H9 (cell line): ENCODE data around the gene CETP. TPM values are rescaled to one million over a fixed set of nuclear protein-coding genes. Genes with fewer than 3 reads are reported as not detected.

ENCODE experiments used
- DNase-seq: peaks from one replicate; pipeline ENCODE4 v3.0.0-alpha.2; 2017
- H2AFZ ChIP-seq: one replicate; pipeline ENCODE4 v1.6.1; 2013; ENCODE audit warnings: mild to moderate bottlenecking, low read length, control low read depth, moderate library complexity
- H2AK5ac ChIP-seq: 2 replicates; pipeline ENCODE4 v1.6.1; 2013; ENCODE audit warnings: low read length, control low read depth, mixed read lengths; ENCODE audit not compliant: insufficient read length
- H2BK120ac ChIP-seq: one replicate; pipeline ENCODE4 v1.6.1; 2013; ENCODE audit warnings: low read depth, mild to moderate bottlenecking, low read length, control low read depth, inconsistent platforms; ENCODE audit not compliant: poor library complexity, severe bottlenecking
- H2BK12ac ChIP-seq: 2 replicates; pipeline ENCODE4 v1.6.1; 2013; ENCODE audit warnings: low read length, control low read depth, mixed read lengths, low read depth; ENCODE audit not compliant: insufficient read length
- H2BK15ac ChIP-seq: 2 replicates; pipeline ENCODE4 v1.6.1; 2013; ENCODE audit warnings: low read depth, low read length, control low read depth
- H2BK20ac ChIP-seq: one replicate; pipeline ENCODE4 v1.6.1; 2013; ENCODE audit warnings: low read depth, mild to moderate bottlenecking, low read length, control low read depth, inconsistent platforms; ENCODE audit not compliant: poor library complexity, severe bottlenecking
- H2BK5ac ChIP-seq: 2 replicates; pipeline ENCODE4 v1.6.1; 2013; ENCODE audit warnings: low read length, control low read depth, mixed read lengths; ENCODE audit not compliant: insufficient read length
- H3K14ac ChIP-seq: 2 replicates; pipeline ENCODE4 v1.6.1; 2013; ENCODE audit warnings: low read length, control low read depth; ENCODE audit not compliant: insufficient read depth
- H3K18ac ChIP-seq: 2 replicates; pipeline ENCODE4 v1.6.1; 2013; ENCODE audit warnings: low read depth, mild to moderate bottlenecking, mixed read lengths, low read length, control low read depth; ENCODE audit not compliant: insufficient read length
- H3K23ac ChIP-seq: 2 replicates; pipeline ENCODE4 v1.6.1; 2013; ENCODE audit warnings: low read length, control low read depth, mixed read lengths, low read depth; ENCODE audit not compliant: insufficient read length
- H3K23me2 ChIP-seq: 2 replicates; pipeline ENCODE4 v1.6.1; 2013; ENCODE audit warnings: low read depth, mild to moderate bottlenecking, mixed read lengths, low read length, control low read depth; ENCODE audit not compliant: insufficient read length, poor library complexity, severe bottlenecking
- H3K27ac ChIP-seq: 2 replicates; pipeline ENCODE4 v1.5.1; 2013; ENCODE audit warnings: low read length, control low read depth, mixed read lengths, low read depth; ENCODE audit not compliant: insufficient read length
- H3K27me3 ChIP-seq: 2 replicates; pipeline ENCODE4 v1.6.1; 2013; ENCODE audit warnings: low read length, control low read depth, inconsistent platforms; ENCODE audit not compliant: insufficient read depth
- H3K4ac ChIP-seq: 2 replicates; pipeline ENCODE4 v1.6.1; 2013; ENCODE audit warnings: low read depth, mild to moderate bottlenecking, control low read depth, inconsistent platforms, low read length, moderate library complexity
- H3K4me1 ChIP-seq: 2 replicates; pipeline ENCODE4 v1.6.1; 2013; ENCODE audit warnings: low read length, control low read depth, inconsistent platforms; ENCODE audit not compliant: insufficient read depth
- H3K4me2 ChIP-seq: 2 replicates; pipeline ENCODE4 v1.6.1; 2013; ENCODE audit warnings: low read length, control low read depth, mixed read lengths; ENCODE audit not compliant: insufficient read length, insufficient read depth
- H3K56ac ChIP-seq: 2 replicates; pipeline ENCODE4 v1.6.1; 2013; ENCODE audit warnings: low read depth, mild to moderate bottlenecking, mixed read lengths, low read length, control low read depth; ENCODE audit not compliant: insufficient read length
- H3K79me1 ChIP-seq: 2 replicates; pipeline ENCODE4 v1.6.1; 2013; ENCODE audit warnings: low read depth, mild to moderate bottlenecking, moderate library complexity, low read length, control low read depth, inconsistent platforms; ENCODE audit not compliant: insufficient read depth, poor library complexity, severe bottlenecking
- H3K79me2 ChIP-seq: 2 replicates; pipeline ENCODE4 v1.6.1; 2013; ENCODE audit warnings: low read length, control low read depth, inconsistent platforms; ENCODE audit not compliant: insufficient read depth
- H3K9ac ChIP-seq: 2 replicates; pipeline ENCODE4 v1.6.1; 2013; ENCODE audit warnings: low read length, control low read depth, mixed read lengths; ENCODE audit not compliant: insufficient read length; ENCODE audit errors: extremely low read depth
- H3K9me3 ChIP-seq: one replicate; pipeline ENCODE4 v1.6.1; 2013; ENCODE audit warnings: low read depth, low read length, inconsistent platforms; ENCODE audit not compliant: control insufficient read depth
- H3T11ph ChIP-seq: one replicate; pipeline ENCODE4 v1.6.1; 2013; ENCODE audit warnings: mild to moderate bottlenecking, low read length, control low read depth, inconsistent platforms
- H4K20me1 ChIP-seq: one replicate; pipeline ENCODE4 v1.6.1; 2013; ENCODE audit not compliant: control insufficient read depth, insufficient read length, insufficient read depth
- H4K5ac ChIP-seq: 2 replicates; pipeline ENCODE4 v1.6.1; 2013; ENCODE audit warnings: low read depth, mild to moderate bottlenecking, mixed read lengths, low read length, control low read depth; ENCODE audit not compliant: insufficient read length
- H4K8ac ChIP-seq: replicated peaks from 2 replicates; pipeline ENCODE4 v1.6.1; 2013; ENCODE audit warnings: low read length, control low read depth, mixed read lengths, low read depth; ENCODE audit not compliant: insufficient read length
- H4K91ac ChIP-seq: 2 replicates; pipeline ENCODE4 v1.6.1; 2013; ENCODE audit warnings: low read depth, mild to moderate bottlenecking, moderate library complexity, mixed read lengths, low read length, control low read depth; ENCODE audit not compliant: insufficient read length
- H3K27ac Mint-ChIP-seq, 3 experiments: 2 replicates in 2 of 3; 3 replicates in 1 of 3; pipeline ENCODE4 v1.8.0; 2020 to 2021; ENCODE audit warnings: mixed read lengths in 3 of 3, mild to moderate bottlenecking in 1 of 3, moderate library complexity in 1 of 3
- H3K27me3 Mint-ChIP-seq: 2 replicates; pipeline ENCODE4 v1.8.0; 2021; ENCODE audit warnings: low read depth, mild to moderate bottlenecking, moderate library complexity, mixed read lengths
- H3K36me3 Mint-ChIP-seq, 3 experiments: 2 replicates in 2 of 3; 3 replicates in 1 of 3; pipeline ENCODE4 v1.8.0; 2020 to 2021; ENCODE audit warnings: low read depth in 3 of 3, mixed read lengths in 3 of 3; ENCODE audit not compliant: insufficient read depth in 1 of 3
- H3K4me1 Mint-ChIP-seq, 2 experiments: 2 replicates each; pipeline ENCODE4 v1.8.0; 2020; ENCODE audit warnings: mixed read lengths in 2 of 2
- H3K4me3 Mint-ChIP-seq, 2 experiments: 2 replicates in 1 of 2; 3 replicates in 1 of 2; pipeline ENCODE4 v1.8.0; 2020 to 2021; ENCODE audit warnings: mild to moderate bottlenecking in 2 of 2, mixed read lengths in 2 of 2, moderate library complexity in 1 of 2
- H3K9me3 Mint-ChIP-seq, 2 experiments: 2 replicates in 1 of 2; 3 replicates in 1 of 2; pipeline ENCODE4 v1.8.0; 2020; ENCODE audit warnings: mild to moderate bottlenecking in 2 of 2, mixed read lengths in 2 of 2, moderate library complexity in 1 of 2
- WGBS: extraction: QIAGEN DNeasy Blood & Tissue Kit; methylation state at CpG from one replicate; pipeline ENCODE4 v1.1.7; 2013; ENCODE audit warnings: missing lambda C conversion rate, low lambda C conversion rate, mixed read lengths; ENCODE audit not compliant: insufficient read length; ENCODE audit errors: extremely low coverage; 5-methylcytosine and 5-hydroxymethylcytosine counted together
- total RNA-seq: library from RNA; stranded (reverse); gene quantifications from 2 replicates; pipeline ENCODE4 v1.2.1, GENCODE V29; 2021
- TF ChIP-seq, protein P1 (sequence below): fragments of 200-600 bp; sonication (generic); conservative IDR thresholded peaks from 3 replicates; pipeline ENCODE4 v1.8.0; 2021; ENCODE audit warnings: antibody characterized with exemption, mild to moderate bottlenecking

Gene CETP
- total RNA-seq, 1 experiment from 2014 or later = not detected

DNA sequence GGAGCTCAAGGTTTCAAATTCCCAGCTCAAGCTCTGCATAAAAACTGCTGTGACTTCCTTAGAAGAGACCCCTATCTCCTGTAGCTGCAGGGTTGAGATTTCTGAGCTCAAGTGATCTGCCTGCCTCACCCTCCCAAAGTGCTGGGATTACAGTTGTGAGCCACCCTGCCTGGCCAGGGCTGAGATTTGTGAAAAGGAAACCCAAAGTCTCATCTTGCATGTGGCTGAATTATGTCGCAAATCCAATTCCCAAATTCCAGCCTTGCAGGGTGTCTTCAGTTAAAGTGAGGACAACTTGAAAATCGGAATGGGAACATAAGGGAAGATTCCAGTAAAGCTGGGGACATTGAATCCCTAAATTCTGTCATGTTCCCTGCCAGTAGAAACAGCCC, 14.2 kb upstream of the CETP start:
- peak overlapping the region; percentile 56 to 70 (median 60); a peak in 4 of 7 replicates for H3K27ac Mint-ChIP-seq
- H3K4me3 Mint-ChIP-seq = no peak overlapping the region
- no peak overlapping the region for H2BK120ac ChIP-seq

More for the DNA sequence above, 14.2 kb upstream of the CETP start:
- Histone ChIP-seq H4K91ac (no peak overlapping the region), H2BK15ac (no peak overlapping the region), H3K23ac (no peak overlapping the region), H3K4me2 (no peak overlapping the region), H4K8ac (no peak overlapping the region), H3K56ac (no peak overlapping the region), H2BK5ac (no peak overlapping the region), H4K20me1 (no peaks in the 10 kb centered on the region), H3K9me3 (no peaks in the 10 kb centered on the region), H3K4ac (no peak overlapping the region), H2AK5ac (no peak overlapping the region), H3K79me2 (no peaks in the 10 kb centered on the region), H3K27ac (no peak overlapping the region), H2BK12ac (no peak overlapping the region), H4K5ac (no peak overlapping the region), H3K27me3 (no peaks in the 10 kb centered on the region), H3K14ac (no peak overlapping the region), H3K79me1 (no peaks in the 10 kb centered on the region), H3K23me2 (no peaks in the 10 kb centered on the region), H3K18ac (no peak overlapping the region), H2AFZ (no peak overlapping the region), H3T11ph (no peak overlapping the region), H3K4me1 (no peaks in the 10 kb centered on the region; the same call in 1 of the 2 replicates), H2BK20ac (no peak overlapping the region), H3K9ac (no peak overlapping the region)
- H3K4me1 Mint-ChIP-seq = peaks cover 8 to 11% of the 10 kb centered on the region in 2 experiments
- TF ChIP-seq, protein P1, sequence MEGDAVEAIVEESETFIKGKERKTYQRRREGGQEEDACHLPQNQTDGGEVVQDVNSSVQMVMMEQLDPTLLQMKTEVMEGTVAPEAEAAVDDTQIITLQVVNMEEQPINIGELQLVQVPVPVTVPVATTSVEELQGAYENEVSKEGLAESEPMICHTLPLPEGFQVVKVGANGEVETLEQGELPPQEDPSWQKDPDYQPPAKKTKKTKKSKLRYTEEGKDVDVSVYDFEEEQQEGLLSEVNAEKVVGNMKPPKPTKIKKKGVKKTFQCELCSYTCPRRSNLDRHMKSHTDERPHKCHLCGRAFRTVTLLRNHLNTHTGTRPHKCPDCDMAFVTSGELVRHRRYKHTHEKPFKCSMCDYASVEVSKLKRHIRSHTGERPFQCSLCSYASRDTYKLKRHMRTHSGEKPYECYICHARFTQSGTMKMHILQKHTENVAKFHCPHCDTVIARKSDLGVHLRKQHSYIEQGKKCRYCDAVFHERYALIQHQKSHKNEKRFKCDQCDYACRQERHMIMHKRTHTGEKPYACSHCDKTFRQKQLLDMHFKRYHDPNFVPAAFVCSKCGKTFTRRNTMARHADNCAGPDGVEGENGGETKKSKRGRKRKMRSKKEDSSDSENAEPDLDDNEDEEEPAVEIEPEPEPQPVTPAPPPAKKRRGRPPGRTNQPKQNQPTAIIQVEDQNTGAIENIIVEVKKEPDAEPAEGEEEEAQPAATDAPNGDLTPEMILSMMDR = no peak
- no peaks in the 10 kb centered on the region for H3K9me3 Mint-ChIP-seq
- no CpG with 5 or more reads among the region's 2 CpGs for WGBS
- peaks cover 6 to 27% (median 13%) of the 10 kb centered on the region in 3 experiments; a peak in 6 of 7 replicates for H3K36me3 Mint-ChIP-seq
- no peak for DNase-seq
- no peaks in the 10 kb centered on the region for H3K27me3 Mint-ChIP-seq
